ENCODE data around the gene APEX1.
"Not testable (repeated sequence)": the region's sequence is repeated elsewhere in the genome, so short reads cannot be mapped to it uniquely, and the experiment has no call there.

The APEX1 gene

DNA sequence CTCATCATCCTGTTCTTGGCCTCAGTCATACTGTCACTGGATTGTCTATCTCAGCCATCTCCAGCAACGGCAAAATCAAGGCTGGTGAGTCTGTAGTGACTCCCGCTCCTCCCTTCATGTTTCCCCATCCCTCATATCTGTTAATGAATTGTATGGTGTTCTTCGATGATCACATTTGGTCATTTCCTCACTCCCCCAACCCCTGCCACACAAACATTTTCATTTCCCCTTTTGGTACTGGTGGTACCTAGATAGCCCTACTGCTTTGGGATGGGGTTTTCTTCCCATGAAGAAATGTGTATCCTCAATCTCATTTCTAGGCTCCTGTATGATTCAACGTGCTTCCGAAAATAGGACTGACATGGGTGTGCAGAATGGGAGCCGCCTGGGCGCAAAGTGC lies 16.4 kb upstream of the APEX1 start:
- no peaks in the 10 kb centered on the region for H3K27me3 ChIP-seq (ENCODE audit: control insufficient read depth, insufficient read depth, low read length)
- H3K36me3 ChIP-seq (ENCODE audit: control insufficient read depth, insufficient read depth, low read length) = no peaks in the 10 kb centered on the region
- no peaks in the 10 kb centered on the region for H3K9me3 ChIP-seq (ENCODE audit: control insufficient read depth, insufficient read depth, low read length)
- H3K4me1 ChIP-seq (ENCODE audit: control insufficient read depth, insufficient read depth, low read length) = no peaks in the 10 kb centered on the region; the same call in 1 of the 2 replicates
- no peak overlapping the region for H3K9ac ChIP-seq (ENCODE audit: low read depth, low read length)
- no peak overlapping the region for H3K27ac ChIP-seq (ENCODE audit: low read depth, low read length)
- H3K4me3 ChIP-seq (ENCODE audit: low read depth, low read length) = no peak overlapping the region

DNA sequence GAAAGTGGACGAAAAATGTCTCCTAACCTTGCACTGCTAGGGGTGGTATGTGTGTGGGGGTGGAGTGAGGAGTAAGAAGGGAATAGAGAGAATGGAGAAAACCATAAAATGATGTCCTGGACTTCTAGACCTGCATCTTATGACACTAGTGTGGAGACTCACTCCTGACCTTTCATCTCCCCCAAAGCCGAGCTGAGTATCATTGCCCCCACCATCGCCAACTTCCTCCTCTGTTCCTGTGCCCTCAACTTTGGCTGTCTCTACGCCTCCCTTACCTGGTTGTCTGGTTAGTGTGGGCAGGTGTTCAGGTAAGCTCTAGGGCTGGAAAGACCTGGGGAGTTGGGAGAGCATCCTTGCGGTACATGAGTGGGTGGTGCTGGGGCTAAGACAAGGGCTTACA lies 14.6 kb upstream of the APEX1 start:
- no peak overlapping the region for H3K27ac ChIP-seq (ENCODE audit: low read depth, low read length)
- H3K36me3 ChIP-seq (ENCODE audit: control insufficient read depth, insufficient read depth, low read length) = peaks cover 5% of the 10 kb centered on the region
- H3K9me3 ChIP-seq (ENCODE audit: control insufficient read depth, insufficient read depth, low read length) = no peaks in the 10 kb centered on the region

DNA sequence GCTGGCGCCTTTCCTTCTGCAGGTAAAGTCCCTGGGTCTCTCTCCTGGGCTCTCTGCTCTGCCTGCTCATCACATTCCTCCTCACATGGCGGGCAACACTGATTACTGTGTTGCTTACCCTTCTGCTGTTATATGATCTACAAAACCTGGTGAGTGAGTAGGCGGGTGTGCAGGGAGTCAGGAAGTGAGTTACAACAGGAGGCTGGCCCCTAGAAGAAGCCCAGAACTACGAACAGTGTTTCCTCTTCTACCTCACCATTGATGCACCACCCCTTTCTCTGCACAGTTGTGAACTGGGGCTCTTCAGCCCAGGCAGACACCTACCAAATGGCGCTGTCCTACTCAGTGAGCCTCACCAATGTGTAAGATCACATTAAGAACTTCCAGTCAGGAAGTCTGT lies 14.1 kb upstream of the APEX1 start:
- Histone ChIP-seq H3K4me1 (ENCODE audit: control insufficient read depth, insufficient read depth, low read length) (no peaks in the 10 kb centered on the region; the same call in 1 of the 2 replicates), H3K4me3 (ENCODE audit: low read depth, low read length) (no peak overlapping the region), H3K36me3 (ENCODE audit: control insufficient read depth, insufficient read depth, low read length) (peaks cover 9% of the 10 kb centered on the region), H3K9me3 (ENCODE audit: control insufficient read depth, insufficient read depth, low read length) (no peaks in the 10 kb centered on the region), H3K9ac (ENCODE audit: low read depth, low read length) (no peak overlapping the region), H3K27me3 (ENCODE audit: control insufficient read depth, insufficient read depth, low read length) (no peaks in the 10 kb centered on the region), H3K27ac (ENCODE audit: low read depth, low read length) (no peak overlapping the region)

More for the DNA sequence above, 14.6 kb upstream of the APEX1 start:
- Histone ChIP-seq H3K4me1 (ENCODE audit: control insufficient read depth, insufficient read depth, low read length) (no peaks in the 10 kb centered on the region; the same call in 1 of the 2 replicates), H3K4me3 (ENCODE audit: low read depth, low read length) (no peak overlapping the region), H3K27me3 (ENCODE audit: control insufficient read depth, insufficient read depth, low read length) (no peaks in the 10 kb centered on the region), H3K9ac (ENCODE audit: low read depth, low read length) (no peak overlapping the region)

DNA sequence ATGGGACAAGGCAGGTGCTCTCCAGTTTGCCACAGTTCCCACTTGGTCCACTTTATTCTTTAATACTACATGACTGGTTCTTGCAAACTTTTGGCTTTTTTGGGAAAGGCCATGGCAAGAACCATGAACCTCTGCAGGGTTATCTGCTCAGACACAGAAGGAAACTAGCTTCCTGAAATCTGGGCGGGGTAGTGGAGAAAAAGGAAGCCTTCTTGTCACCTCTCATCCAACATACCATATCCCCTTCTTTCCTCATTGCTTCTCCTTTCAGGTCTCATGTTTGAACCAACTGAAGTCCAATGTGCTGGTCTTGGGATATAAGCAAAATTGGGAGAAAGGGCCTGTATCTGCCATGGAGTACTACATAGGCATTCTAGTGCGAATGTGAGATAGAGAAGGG lies 13.6 kb upstream of the APEX1 start:
- Histone ChIP-seq H3K36me3 (ENCODE audit: control insufficient read depth, insufficient read depth, low read length) (peaks cover 15% of the 10 kb centered on the region), H3K27ac (ENCODE audit: low read depth, low read length) (no peak overlapping the region), H3K27me3 (ENCODE audit: control insufficient read depth, insufficient read depth, low read length) (no peaks in the 10 kb centered on the region), H3K4me3 (ENCODE audit: low read depth, low read length) (no peak overlapping the region), H3K9me3 (ENCODE audit: control insufficient read depth, insufficient read depth, low read length) (no peaks in the 10 kb centered on the region), H3K4me1 (ENCODE audit: control insufficient read depth, insufficient read depth, low read length) (no peaks in the 10 kb centered on the region), H3K9ac (ENCODE audit: low read depth, low read length) (no peak overlapping the region)

DNA sequence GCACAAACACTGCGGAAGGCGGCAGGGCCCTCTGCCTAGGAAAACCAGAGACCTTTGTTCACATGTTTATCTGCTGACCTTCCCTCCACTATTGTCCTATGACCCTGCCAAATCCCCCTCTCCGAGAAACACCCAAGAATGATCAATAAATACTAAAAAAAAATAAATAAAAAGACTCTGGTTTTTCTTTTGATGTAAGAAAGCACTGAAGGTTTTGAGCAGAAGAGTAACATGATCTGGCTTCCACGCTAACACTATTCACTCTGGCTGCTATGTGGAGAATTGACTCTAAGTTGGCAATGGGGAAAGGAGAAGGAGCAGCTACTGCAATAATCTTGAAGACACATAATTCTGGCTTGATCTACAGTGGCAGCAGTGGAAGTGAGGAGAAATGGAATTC lies 11.4 kb upstream of the APEX1 start:
- not testable (repeated sequence) for H3K9ac ChIP-seq (ENCODE audit: low read depth, low read length)
- H3K36me3 ChIP-seq (ENCODE audit: control insufficient read depth, insufficient read depth, low read length) = peaks cover 37% of the 10 kb centered on the region

DNA sequence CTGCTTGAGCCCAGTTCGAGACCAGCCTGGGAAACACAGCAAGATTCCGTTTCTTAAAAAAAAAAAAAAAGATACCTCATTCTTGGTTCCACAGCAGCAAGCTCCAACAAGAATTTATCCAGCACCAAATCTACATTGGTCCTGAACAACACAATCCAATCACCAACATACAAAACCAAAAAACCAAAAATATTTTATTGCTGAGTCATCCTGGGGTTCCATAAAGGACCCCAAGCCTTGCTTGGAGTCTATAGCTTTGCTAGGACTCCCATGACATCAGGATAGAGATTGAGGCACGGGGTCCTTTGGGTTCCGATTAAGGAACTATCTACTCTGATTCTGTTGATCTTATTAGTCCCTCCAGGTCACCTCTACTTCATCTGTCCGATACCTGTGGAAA lies 8.1 kb upstream of the APEX1 start:
- Histone ChIP-seq H3K9me3 (ENCODE audit: control insufficient read depth, insufficient read depth, low read length) (no peaks in the 10 kb centered on the region), H3K9ac (ENCODE audit: low read depth, low read length) (no peak overlapping the region), H3K4me3 (ENCODE audit: low read depth, low read length) (no peak overlapping the region), H3K4me1 (ENCODE audit: control insufficient read depth, insufficient read depth, low read length) (no peaks in the 10 kb centered on the region), H3K27ac (ENCODE audit: low read depth, low read length) (no peak overlapping the region), H3K36me3 (ENCODE audit: control insufficient read depth, insufficient read depth, low read length) (peaks cover 69% of the 10 kb centered on the region), H3K27me3 (ENCODE audit: control insufficient read depth, insufficient read depth, low read length) (no peaks in the 10 kb centered on the region)

More for the DNA sequence above, 11.4 kb upstream of the APEX1 start:
- H3K27me3 ChIP-seq (ENCODE audit: control insufficient read depth, insufficient read depth, low read length); H3K4me1 ChIP-seq (ENCODE audit: control insufficient read depth, insufficient read depth, low read length); H3K27ac ChIP-seq (ENCODE audit: low read depth, low read length); H3K9me3 ChIP-seq (ENCODE audit: control insufficient read depth, insufficient read depth, low read length); H3K4me3 ChIP-seq (ENCODE audit: low read depth, low read length): not testable (repeated sequence)

DNA sequence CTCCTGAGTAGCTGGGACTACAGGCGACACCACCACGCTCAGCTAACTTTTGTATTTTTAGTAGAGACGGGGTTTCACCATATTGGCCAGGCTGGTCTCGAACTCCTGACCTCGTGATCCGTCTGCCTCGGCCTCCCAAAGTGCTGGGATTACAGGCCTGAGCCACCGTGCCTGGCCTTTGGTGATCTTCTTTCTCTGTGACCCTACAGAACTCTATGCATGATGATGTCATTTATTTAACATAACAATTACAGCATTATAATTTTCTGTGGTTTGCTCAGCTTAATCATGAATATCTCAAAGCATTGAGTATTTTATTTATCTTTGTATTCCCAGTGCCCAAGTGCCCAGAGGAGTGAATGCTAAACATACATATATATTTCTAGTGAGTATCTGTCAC lies 2.2 kb upstream of the APEX1 start:
- Histone ChIP-seq H3K36me3 (ENCODE audit: control insufficient read depth, insufficient read depth, low read length) (peaks cover 66% of the 10 kb centered on the region), H3K4me1 (ENCODE audit: control insufficient read depth, insufficient read depth, low read length) (peaks cover 11% of the 10 kb centered on the region)
- H3K4me3 ChIP-seq (ENCODE audit: low read depth, low read length); H3K9me3 ChIP-seq (ENCODE audit: control insufficient read depth, insufficient read depth, low read length); H3K9ac ChIP-seq (ENCODE audit: low read depth, low read length); H3K27ac ChIP-seq (ENCODE audit: low read depth, low read length); H3K27me3 ChIP-seq (ENCODE audit: control insufficient read depth, insufficient read depth, low read length): not testable (repeated sequence)

DNA sequence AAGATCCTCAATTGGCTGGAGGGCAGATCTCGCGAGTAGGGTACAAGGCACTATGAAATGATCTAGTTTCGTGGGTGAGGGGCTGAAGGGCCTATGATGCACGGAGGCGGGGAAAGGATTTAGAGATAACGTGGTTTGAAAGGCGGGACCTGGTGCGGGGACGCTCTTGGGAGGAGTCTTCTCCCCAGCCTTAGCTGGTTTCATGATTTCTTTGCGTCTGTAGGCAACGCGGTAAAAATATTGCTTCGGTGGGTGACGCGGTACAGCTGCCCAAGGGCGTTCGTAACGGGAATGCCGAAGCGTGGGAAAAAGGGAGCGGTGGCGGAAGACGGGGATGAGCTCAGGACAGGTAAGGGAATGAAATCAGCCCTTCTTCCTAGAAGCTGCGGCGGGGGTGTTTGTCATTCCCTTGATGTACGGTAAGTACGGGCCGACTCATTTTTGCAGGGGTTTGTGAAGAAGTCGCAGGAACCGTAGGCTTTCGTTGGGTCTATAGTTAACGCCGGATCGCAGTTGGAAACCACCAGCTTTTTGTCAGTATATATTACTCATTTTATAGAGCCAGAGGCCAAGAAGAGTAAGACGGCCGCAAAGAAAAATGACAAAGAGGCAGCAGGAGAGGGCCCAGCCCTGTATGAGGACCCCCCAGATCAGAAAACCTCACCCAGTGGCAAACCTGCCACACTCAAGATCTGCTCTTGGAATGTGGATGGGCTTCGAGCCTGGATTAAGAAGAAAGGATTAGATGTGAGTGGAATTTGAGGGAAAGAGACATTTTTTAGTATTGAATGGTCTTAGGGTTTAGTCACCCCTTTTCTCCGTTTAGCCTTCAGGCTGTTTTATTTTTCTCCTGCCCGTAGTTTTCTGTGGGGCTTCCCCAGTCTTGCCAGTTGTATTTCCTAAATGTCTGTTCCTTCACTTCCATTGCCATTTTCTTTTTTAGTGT lies 602 bp downstream of the APEX1 start:
- peaks cover 65% of the 10 kb centered on the region for H3K36me3 ChIP-seq (ENCODE audit: control insufficient read depth, insufficient read depth, low read length)
- no peaks in the 10 kb centered on the region for H3K9me3 ChIP-seq (ENCODE audit: control insufficient read depth, insufficient read depth, low read length)
- peak overlapping the region; percentile 90 for H3K27ac ChIP-seq (ENCODE audit: low read depth, low read length)
- peak overlapping the region; percentile 91 for H3K9ac ChIP-seq (ENCODE audit: low read depth, low read length)
- peak overlapping the region; percentile 85 for H3K4me3 ChIP-seq (ENCODE audit: low read depth, low read length)
- H3K27me3 ChIP-seq (ENCODE audit: control insufficient read depth, insufficient read depth, low read length) = no peaks in the 10 kb centered on the region
- H3K4me1 ChIP-seq (ENCODE audit: control insufficient read depth, insufficient read depth, low read length) = peaks cover 16% of the 10 kb centered on the region

DNA sequence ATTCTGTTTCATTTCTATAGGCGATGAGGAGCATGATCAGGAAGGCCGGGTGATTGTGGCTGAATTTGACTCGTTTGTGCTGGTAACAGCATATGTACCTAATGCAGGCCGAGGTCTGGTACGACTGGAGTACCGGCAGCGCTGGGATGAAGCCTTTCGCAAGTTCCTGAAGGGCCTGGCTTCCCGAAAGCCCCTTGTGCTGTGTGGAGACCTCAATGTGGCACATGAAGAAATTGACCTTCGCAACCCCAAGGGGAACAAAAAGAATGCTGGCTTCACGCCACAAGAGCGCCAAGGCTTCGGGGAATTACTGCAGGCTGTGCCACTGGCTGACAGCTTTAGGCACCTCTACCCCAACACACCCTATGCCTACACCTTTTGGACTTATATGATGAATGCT lies 1.9 kb downstream of the APEX1 start:
- no peaks in the 10 kb centered on the region for H3K9me3 ChIP-seq (ENCODE audit: control insufficient read depth, insufficient read depth, low read length)
- 0 out of 2 replicates have a peak overlapping the region, but pooled peaks have one; percentile 85 for H3K4me3 ChIP-seq (ENCODE audit: low read depth, low read length)
- H3K9ac ChIP-seq (ENCODE audit: low read depth, low read length) = no peak overlapping the region
- peaks cover 52% of the 10 kb centered on the region for H3K36me3 ChIP-seq (ENCODE audit: control insufficient read depth, insufficient read depth, low read length)
- H3K27ac ChIP-seq (ENCODE audit: low read depth, low read length) = peak overlapping the region; percentile 60
- peaks cover 17% of the 10 kb centered on the region for H3K4me1 ChIP-seq (ENCODE audit: control insufficient read depth, insufficient read depth, low read length)
- H3K27me3 ChIP-seq (ENCODE audit: control insufficient read depth, insufficient read depth, low read length) = no peaks in the 10 kb centered on the region

DNA sequence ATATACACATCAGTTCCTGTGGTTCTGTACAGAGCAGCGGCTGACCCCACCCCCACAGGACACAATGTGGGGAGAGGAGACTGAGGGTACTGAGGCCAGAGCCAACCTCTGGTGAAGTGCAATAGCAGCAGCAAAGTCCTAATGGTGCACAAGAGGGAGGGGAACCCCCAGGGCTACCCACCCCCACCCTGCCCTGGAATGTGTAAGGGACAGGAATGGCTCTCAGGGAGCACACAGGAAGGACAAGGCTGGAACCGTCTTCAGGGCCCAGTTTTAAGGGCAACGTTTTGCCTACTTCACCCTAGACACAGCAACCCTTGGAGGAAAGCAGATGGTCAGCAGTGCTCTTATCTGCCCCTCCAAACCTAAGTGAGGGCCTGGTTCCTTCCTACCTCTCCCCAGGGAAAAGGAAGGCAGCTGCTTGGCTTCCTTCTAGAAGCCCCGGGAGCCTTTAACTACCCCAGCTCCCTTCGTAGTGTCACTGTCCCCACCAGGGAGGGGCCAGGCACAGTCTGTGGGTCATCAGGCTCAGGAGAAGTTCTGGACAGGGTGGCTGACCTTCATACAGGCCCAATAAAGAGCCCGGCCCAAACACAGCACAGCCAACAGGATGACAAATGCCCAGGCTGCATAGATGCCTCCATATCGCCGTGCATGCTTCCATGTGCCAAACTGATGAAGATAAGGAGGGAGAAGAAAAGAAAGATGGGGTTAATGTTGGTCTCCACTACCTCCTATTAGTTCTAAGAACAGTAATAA lies 3.2 kb downstream of the APEX1 start:
- no peak overlapping the region for H3K9ac ChIP-seq (ENCODE audit: low read depth, low read length)
- H3K27ac ChIP-seq (ENCODE audit: low read depth, low read length) = peak overlapping the region; percentile 60
- H3K36me3 ChIP-seq (ENCODE audit: control insufficient read depth, insufficient read depth, low read length) = peaks cover 46% of the 10 kb centered on the region
- H3K27me3 ChIP-seq (ENCODE audit: control insufficient read depth, insufficient read depth, low read length) = no peaks in the 10 kb centered on the region
- no peak overlapping the region for H3K4me3 ChIP-seq (ENCODE audit: low read depth, low read length)
- H3K9me3 ChIP-seq (ENCODE audit: control insufficient read depth, insufficient read depth, low read length) = no peaks in the 10 kb centered on the region
- peaks cover 20% of the 10 kb centered on the region for H3K4me1 ChIP-seq (ENCODE audit: control insufficient read depth, insufficient read depth, low read length)

Data from HUES48 (cell line).